Right ventricle myocardium inferior (tissue), 1 donor: ENCODE measurements around the gene RPA1. TPM values are rescaled to one million over a fixed set of nuclear protein-coding genes. Genes with fewer than 3 reads are reported as not detected.
"Not testable (repeated sequence)": the region's sequence is repeated elsewhere in the genome, so short reads cannot be mapped to it uniquely, and the experiment has no call there.

ENCODE experiments used
- ATAC-seq: fragments of 200-7000 bp; cut with Tn5 transposase; one replicate; pipeline ENCODE4 v1.9.1; 2020; ENCODE audit warnings: mild to moderate bottlenecking, moderate library complexity
- DNase-seq: peaks from one replicate; pipeline ENCODE4 v3.0.0; 2021; ENCODE audit errors: missing footprints
- intact Hi-C: fragments of 100-400 bp; cut with DNase I; formaldehyde crosslinking; loops from one replicate; pipeline ENCODE4 v1.11.0; 2022
- long read RNA-seq: library from polyadenylated mRNA; unstranded; transcript quantifications from one replicate; pipeline ENCODE4 v2.0.0, GENCODE V29; 2021
- total RNA-seq: library from RNA; stranded (reverse); fragmentation: NEBNext Ultra II Directional; extraction: Animal tissue kit (Norgen Biotek cat#: 25700); gene quantifications from one replicate; pipeline ENCODE4 v1.2.1, GENCODE V29; 2021
- donor health status: DM: no; HTN: yes; CAD: no; lungs with severe emphysema.

Gene RPA1
- 56.3 TPM for total RNA-seq
- long read RNA-seq, full-length matches to known transcripts: 24 of 29 reads
- long read RNA-seq, partial matches to known transcripts: 3 of 29 reads
- long read RNA-seq, other reads (novel, unspliced or antisense): 2 of 29 reads

- DNase-seq (peak; percentile 95), ATAC-seq (peak; percentile 100)
- intact Hi-C loops: no loop called here
Measured at GRCh38 chr17:1829592-1830257, at the start of gene RPA1, which contains the start of gene SMYD4. TSS of gene RPA1 (plus strand) at chr17:1830005. CDS start at chr17:1830094, 89 bp downstream. TSS of gene SMYD4 (minus strand) at chr17:1829902. CDS start at chr17:1827994, 1,908 bp downstream.

- ATAC-seq (no peak), DNase-seq (peak; percentile 50)
- intact Hi-C loops: loop anchor here (2.0 kb wide), 2 partner anchors 57 to 65 kb away; partner anchors contain the start of gene WDR81
Measured at GRCh38 chr17:1782171-1782567, 47.6 kb upstream of the RPA1 start.

GRCh38 chr17:1783271-1783670 is 46.5 kb upstream of the RPA1 start:
- ATAC-seq (no peak), DNase-seq (no peak)
- intact Hi-C loops: loop anchor here (2.0 kb wide), 2 partner anchors 58 to 66 kb away; partner anchors contain the start of gene WDR81

GRCh38 chr17:1783834-1784611 is 45.8 kb upstream of the RPA1 start:
- ATAC-seq (peak; percentile 81), DNase-seq (peak; percentile 89)
- intact Hi-C loops: loop anchor here (2.0 kb wide), 3 partner anchors 59 to 209 kb away; partner anchors contain the start of gene WDR81

GRCh38 chr17:1785930-1786329 is 43.9 kb upstream of the RPA1 start:
- ATAC-seq (no peak), DNase-seq (no peak)
- intact Hi-C loops: loop anchor here (2.0 to 5.0 kb wide), 2 partner anchors 119 to 211 kb away; no protein-coding TSS in a partner anchor

GRCh38 chr17:1786708-1787107 is 43.1 kb upstream of the RPA1 start:
- no peak for ATAC-seq
- intact Hi-C loops: loop anchor here (5.0 kb wide), 1 partner anchor 119 kb away; no protein-coding TSS in a partner anchor
- DNase-seq: no peak

GRCh38 chr17:1787301-1787902 is 42.4 kb upstream of the RPA1 start:
- intact Hi-C loops: loop anchor here (5.0 kb wide), 1 partner anchor 120 kb away; no protein-coding TSS in a partner anchor
- ATAC-seq (peak; percentile 58), DNase-seq (no peak)

- intact Hi-C loops: loop anchor here (5.0 kb wide), 1 partner anchor 123 kb away; no protein-coding TSS in a partner anchor
- no peak for DNase-seq
Measured at GRCh38 chr17:1789936-1790335, 39.9 kb upstream of the RPA1 start.

GRCh38 chr17:1792495-1793446 is 37.0 kb upstream of the RPA1 start:
- DNase-seq: no peak
- intact Hi-C loops: no loop called here
- no peak for ATAC-seq

More at GRCh38 chr17:1789936-1790335, 39.9 kb upstream of the RPA1 start:
- no peak for ATAC-seq

GRCh38 chr17:1793447-1793806 is 36.4 kb upstream of the RPA1 start:
- ATAC-seq (no peak), DNase-seq (no peak)
- intact Hi-C loops: no loop called here

- peak; percentile 82 for ATAC-seq
- intact Hi-C loops: loop anchor here (2.0 kb wide), 1 partner anchor 48 kb away; no protein-coding TSS in a partner anchor
- DNase-seq: no peak
Measured at GRCh38 chr17:1796800-1797199, 33.0 kb upstream of the RPA1 start.

- intact Hi-C loops: loop anchor here (2.0 kb wide), 1 partner anchor 47 kb away; no protein-coding TSS in a partner anchor
- DNase-seq: no peak
- ATAC-seq: peak; percentile 88
Measured at GRCh38 chr17:1797323-1797722, 32.5 kb upstream of the RPA1 start.

GRCh38 chr17:1797846-1798245 is 32.0 kb upstream of the RPA1 start:
- ATAC-seq, DNase-seq: not testable (repeated sequence)
- intact Hi-C loops: loop anchor here (2.0 kb wide), 1 partner anchor 47 kb away; no protein-coding TSS in a partner anchor

GRCh38 chr17:1800240-1800639 is 29.6 kb upstream of the RPA1 start:
- ATAC-seq: peak; percentile 78

GRCh38 chr17:1800712-1801111 is 29.1 kb upstream of the RPA1 start:
- intact Hi-C loops: no loop called here
- no peak for DNase-seq
- ATAC-seq: no peak

More at GRCh38 chr17:1800240-1800639, 29.6 kb upstream of the RPA1 start:
- no peak for DNase-seq
- intact Hi-C loops: no loop called here

GRCh38 chr17:1802429-1802828 is 27.4 kb upstream of the RPA1 start:
- ATAC-seq: no peak
- intact Hi-C loops: no loop called here
- DNase-seq: no peak

GRCh38 chr17:1803280-1803679 is 26.5 kb upstream of the RPA1 start:
- ATAC-seq (no peak), DNase-seq (no peak)
- intact Hi-C loops: no loop called here

- ATAC-seq (no peak), DNase-seq (no peak)
- intact Hi-C loops: no loop called here
Measured at GRCh38 chr17:1807890-1808289, 21.9 kb upstream of the RPA1 start.
